Thyroid gland (tissue), 4 donors: Measurements from ENCODE around the gene PGP.

Source experiments
- POLR2A ChIP-seq, 2 donors: fragments of 450-650 bp; IDR thresholded peaks; one replicate each; pipeline ENCODE4 v1.6.1; 2017; ENCODE audit warnings: antibody characterized with exemption in 2 of 2, mild to moderate bottlenecking in 2 of 2, moderate library complexity in 1 of 2
- TF ChIP-seq, protein P1 (sequence below), 6 experiments: fragments of 200-600 bp in 3 of 6; fragments of 450-650 bp in 3 of 6; sonication (generic) in 3 of 6; IDR thresholded peaks; one replicate each; pipeline ENCODE4 v1.5.1; 2016 to 2019; ENCODE audit warnings: antibody characterized with exemption in 6 of 6, mild to moderate bottlenecking in 2 of 6, inconsistent platforms in 1 of 6, moderate library complexity in 1 of 6

DNA sequence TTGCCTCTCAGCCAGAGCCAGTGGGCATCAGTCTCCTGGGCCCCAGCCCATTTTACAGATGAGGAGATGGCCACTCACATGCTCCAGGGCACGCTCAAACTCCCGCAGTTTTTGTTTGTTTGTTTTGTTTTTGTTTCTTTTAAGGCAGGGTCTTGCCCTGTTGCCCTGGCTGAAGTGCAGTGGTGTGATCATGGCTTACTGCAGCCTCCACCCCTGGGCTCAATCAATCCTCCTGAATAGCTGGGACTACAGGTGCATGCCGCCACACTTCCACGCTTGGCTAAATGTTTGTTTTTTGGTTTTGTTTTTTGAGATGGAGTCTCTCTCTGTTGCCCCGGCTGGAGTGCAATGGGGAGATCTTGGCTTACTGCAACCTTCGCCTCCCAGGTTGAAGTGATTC is 12.3 kb upstream of the PGP start:
- TF ChIP-seq, protein P1, sequence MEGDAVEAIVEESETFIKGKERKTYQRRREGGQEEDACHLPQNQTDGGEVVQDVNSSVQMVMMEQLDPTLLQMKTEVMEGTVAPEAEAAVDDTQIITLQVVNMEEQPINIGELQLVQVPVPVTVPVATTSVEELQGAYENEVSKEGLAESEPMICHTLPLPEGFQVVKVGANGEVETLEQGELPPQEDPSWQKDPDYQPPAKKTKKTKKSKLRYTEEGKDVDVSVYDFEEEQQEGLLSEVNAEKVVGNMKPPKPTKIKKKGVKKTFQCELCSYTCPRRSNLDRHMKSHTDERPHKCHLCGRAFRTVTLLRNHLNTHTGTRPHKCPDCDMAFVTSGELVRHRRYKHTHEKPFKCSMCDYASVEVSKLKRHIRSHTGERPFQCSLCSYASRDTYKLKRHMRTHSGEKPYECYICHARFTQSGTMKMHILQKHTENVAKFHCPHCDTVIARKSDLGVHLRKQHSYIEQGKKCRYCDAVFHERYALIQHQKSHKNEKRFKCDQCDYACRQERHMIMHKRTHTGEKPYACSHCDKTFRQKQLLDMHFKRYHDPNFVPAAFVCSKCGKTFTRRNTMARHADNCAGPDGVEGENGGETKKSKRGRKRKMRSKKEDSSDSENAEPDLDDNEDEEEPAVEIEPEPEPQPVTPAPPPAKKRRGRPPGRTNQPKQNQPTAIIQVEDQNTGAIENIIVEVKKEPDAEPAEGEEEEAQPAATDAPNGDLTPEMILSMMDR (IDR thresholded peaks at IDR 0.05): no peak
- no peak for TF ChIP-seq POLR2A (IDR thresholded peaks at IDR 0.05)
